Panc1 (cell line): ENCODE results near the gene HBEGF. TPM values are rescaled to one million over a fixed set of nuclear protein-coding genes. Genes with fewer than 3 reads are reported as not detected.
A peak's percentile ranks its signal among the peaks of the same experiment; 100 is the strongest.

Experiments
- ATAC-seq: fragments of 200-7000 bp; cut with Tn5 transposase; 2 replicates; pipeline ENCODE4 v1.9.1; 2020; ENCODE audit warnings: mild to moderate bottlenecking, moderate library complexity
- BruUV-seq: library from RNA; stranded (reverse); fragments of 400-500 nt; replicated peaks from 2 replicates; lab custom pipeline; 2021; lab: Mats Ljungman, UMichigan
- CTCF ChIA-PET: fragments of 300-600 bp; sonication (Branson Sonifier 250); formaldehyde crosslinking; loops from one replicate; lab custom pipeline; 2022; ENCODE audit warnings: antibody characterized with exemption; lab: Charles Lee
- POLR2A ChIA-PET: fragments of 300-600 bp; sonication (Branson Sonifier 250); formaldehyde crosslinking; loops from one replicate; lab custom pipeline; 2022; ENCODE audit warnings: antibody characterized with exemption; lab: Charles Lee
- DNase-seq: peaks from one replicate; pipeline ENCODE4 v3.0.0-alpha.2; 2010; ENCODE audit warnings: low read depth, low spot score
- H3K27ac ChIP-seq: 2 replicates; pipeline ENCODE4 v1.5.1; 2011; ENCODE audit warnings: mild to moderate bottlenecking, low read length, inconsistent platforms
- H3K27me3 ChIP-seq: fragments of 200-500 bp; sonication (Bioruptor generic); 2 replicates; pipeline ENCODE4 v1.6.0; 2014; ENCODE audit warnings: low read length, inconsistent platforms; ENCODE audit not compliant: control insufficient read depth, insufficient read depth
- H3K36me3 ChIP-seq: fragments of 200-500 bp; sonication (Bioruptor generic); 2 replicates; pipeline ENCODE4 v1.5.1; 2014; ENCODE audit warnings: inconsistent platforms, mild to moderate bottlenecking, low read length, moderate library complexity; ENCODE audit not compliant: control insufficient read depth, insufficient read depth
- H3K4me1 ChIP-seq: 2 replicates; pipeline ENCODE4 v1.5.1; 2011; ENCODE audit warnings: inconsistent platforms, mild to moderate bottlenecking, low read length, moderate library complexity; ENCODE audit not compliant: control insufficient read depth, insufficient read depth
- H3K4me3 ChIP-seq, 2 experiments: 2 replicates each; pipeline ENCODE4 v1.5.1; 2011 to 2012; ENCODE audit warnings: low read depth in 2 of 2, low read length in 2 of 2, mild to moderate bottlenecking in 2 of 2, inconsistent platforms in 1 of 2, moderate library complexity in 1 of 2
- H3K9me3 ChIP-seq: fragments of 200-500 bp; sonication (Bioruptor generic); 2 replicates; pipeline ENCODE4 v1.5.1; 2014; ENCODE audit warnings: low read depth, mild to moderate bottlenecking, inconsistent platforms, low read length, moderate library complexity; ENCODE audit not compliant: control insufficient read depth, insufficient read depth
- POLR2AphosphoS5 ChIP-seq: IDR thresholded peaks from 2 replicates; pipeline ENCODE4 v1.6.1; 2012; ENCODE audit warnings: mild to moderate bottlenecking, low read depth, low read length, moderate library complexity
- SIN3A ChIP-seq: IDR thresholded peaks from 2 replicates; pipeline ENCODE4 v1.6.1; 2012; ENCODE audit warnings: low read depth, mild to moderate bottlenecking, low read length, moderate library complexity, borderline replicate concordance; ENCODE audit not compliant: insufficient read depth
- TCF7L2 ChIP-seq: IDR thresholded peaks from 2 replicates; pipeline ENCODE4 v1.6.1; 2011; ENCODE audit warnings: mild to moderate bottlenecking, low read depth, low read length, inconsistent platforms
- in situ Hi-C: cut with HindIII; loops from 2 replicates; pipeline ENCODE4 v1.10.0; 2016; ENCODE audit warnings: low sequenced_read_pairs, low pct_unique_long_range_greater_than_20kb
- intact Hi-C: fragments of 100-400 bp; cut with micrococcal nuclease; formaldehyde crosslinking; loops from one replicate; pipeline ENCODE4 v1.10.0; 2022; ENCODE audit not compliant: unreplicated experiment
- total RNA-seq: library from RNA; stranded (reverse); gene quantifications from one replicate; pipeline ENCODE4 v1.2.1, GENCODE V29; 2021; ENCODE audit not compliant: unreplicated experiment
- TF ChIP-seq, protein P1 (sequence below), 2 experiments: IDR thresholded peaks; 2 replicates each; pipeline ENCODE4 v1.6.1; 2011 to 2012; ENCODE audit warnings: low read depth in 2 of 2, control low read depth in 1 of 2, low read length in 1 of 2, mild to moderate bottlenecking in 1 of 2, moderate library complexity in 1 of 2; ENCODE audit not compliant: insufficient read depth in 1 of 2
- TF ChIP-seq, protein P2 (sequence below): fragments of 450-650 bp; IDR thresholded peaks from 2 replicates; pipeline ENCODE4 v1.5.1; 2017; ENCODE audit warnings: mild to moderate bottlenecking

Gene HBEGF
- total RNA-seq, 1 experiment from 2014 or later: 5.0 TPM

DNA sequence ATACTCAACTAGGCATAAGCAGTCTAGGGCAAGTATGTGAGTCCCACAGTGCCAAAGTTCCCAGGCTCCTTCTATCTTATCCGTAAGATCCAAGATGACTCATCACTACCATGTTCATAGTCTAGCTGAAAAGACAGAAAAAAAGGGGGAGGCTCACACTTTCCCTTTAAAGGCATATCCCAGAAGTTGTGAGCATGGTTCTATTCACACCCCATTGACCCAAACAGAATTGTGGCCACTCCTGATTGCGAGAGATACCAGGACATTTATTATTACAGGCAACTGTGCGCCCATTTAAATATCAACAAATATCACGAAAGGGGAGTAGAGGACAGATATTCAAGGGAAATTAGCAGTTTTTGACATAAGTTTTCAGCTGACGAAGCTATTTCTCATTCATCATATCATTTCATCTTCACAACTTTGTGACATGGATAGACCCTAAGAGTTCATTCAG lies 35.4 kb downstream of the HBEGF start:
- Histone ChIP-seq H3K36me3 (no peaks in the 10 kb centered on the region), H3K4me3 (no peak overlapping the region), H3K9me3 (no peaks in the 10 kb centered on the region), H3K27ac (no peak overlapping the region), H3K4me1 (peaks cover 15% of the 10 kb centered on the region), H3K27me3 (no peaks in the 10 kb centered on the region)
- DNase-seq: no peak
- CTCF ChIA-PET: no interaction called here
- BruUV-seq: no TSS peak
- POLR2A ChIA-PET: no interaction called here
- intact Hi-C loops: no loop called here
- in situ Hi-C loops: no loop called here
- no peak for TF ChIP-seq SIN3A
- no peak for TF ChIP-seq POLR2AphosphoS5
- ATAC-seq: peak; percentile 69

DNA sequence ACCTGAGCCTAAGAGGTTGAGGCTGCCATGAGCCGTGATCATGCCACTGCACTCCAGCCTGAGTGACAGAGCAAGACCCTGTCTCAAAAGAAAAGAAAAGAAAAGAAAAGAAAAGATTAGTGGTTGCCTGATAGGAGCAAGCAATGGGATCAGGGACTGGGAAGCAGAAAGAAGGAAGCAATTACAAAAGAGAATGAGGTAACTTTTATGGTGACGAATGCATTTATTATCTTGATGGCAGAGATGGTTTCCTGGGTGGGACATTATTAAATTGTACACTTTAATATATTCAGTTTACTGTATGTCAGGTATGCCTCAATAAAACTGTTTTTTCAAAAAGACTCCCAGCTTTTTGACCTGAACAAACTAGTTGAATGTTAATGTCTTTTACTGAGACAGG lies 36.0 kb downstream of the HBEGF start:
- BruUV-seq: no TSS peak
- Histone ChIP-seq H3K9me3 (no peaks in the 10 kb centered on the region), H3K36me3 (no peaks in the 10 kb centered on the region), H3K4me1 (peaks cover 15% of the 10 kb centered on the region), H3K4me3 (no peak overlapping the region), H3K27me3 (no peaks in the 10 kb centered on the region), H3K27ac (no peak overlapping the region)
- CTCF ChIA-PET: no interaction called here
- TF ChIP-seq POLR2AphosphoS5 (no peak), TCF7L2 (no peak), SIN3A (no peak)
- TF ChIP-seq, protein P1, sequence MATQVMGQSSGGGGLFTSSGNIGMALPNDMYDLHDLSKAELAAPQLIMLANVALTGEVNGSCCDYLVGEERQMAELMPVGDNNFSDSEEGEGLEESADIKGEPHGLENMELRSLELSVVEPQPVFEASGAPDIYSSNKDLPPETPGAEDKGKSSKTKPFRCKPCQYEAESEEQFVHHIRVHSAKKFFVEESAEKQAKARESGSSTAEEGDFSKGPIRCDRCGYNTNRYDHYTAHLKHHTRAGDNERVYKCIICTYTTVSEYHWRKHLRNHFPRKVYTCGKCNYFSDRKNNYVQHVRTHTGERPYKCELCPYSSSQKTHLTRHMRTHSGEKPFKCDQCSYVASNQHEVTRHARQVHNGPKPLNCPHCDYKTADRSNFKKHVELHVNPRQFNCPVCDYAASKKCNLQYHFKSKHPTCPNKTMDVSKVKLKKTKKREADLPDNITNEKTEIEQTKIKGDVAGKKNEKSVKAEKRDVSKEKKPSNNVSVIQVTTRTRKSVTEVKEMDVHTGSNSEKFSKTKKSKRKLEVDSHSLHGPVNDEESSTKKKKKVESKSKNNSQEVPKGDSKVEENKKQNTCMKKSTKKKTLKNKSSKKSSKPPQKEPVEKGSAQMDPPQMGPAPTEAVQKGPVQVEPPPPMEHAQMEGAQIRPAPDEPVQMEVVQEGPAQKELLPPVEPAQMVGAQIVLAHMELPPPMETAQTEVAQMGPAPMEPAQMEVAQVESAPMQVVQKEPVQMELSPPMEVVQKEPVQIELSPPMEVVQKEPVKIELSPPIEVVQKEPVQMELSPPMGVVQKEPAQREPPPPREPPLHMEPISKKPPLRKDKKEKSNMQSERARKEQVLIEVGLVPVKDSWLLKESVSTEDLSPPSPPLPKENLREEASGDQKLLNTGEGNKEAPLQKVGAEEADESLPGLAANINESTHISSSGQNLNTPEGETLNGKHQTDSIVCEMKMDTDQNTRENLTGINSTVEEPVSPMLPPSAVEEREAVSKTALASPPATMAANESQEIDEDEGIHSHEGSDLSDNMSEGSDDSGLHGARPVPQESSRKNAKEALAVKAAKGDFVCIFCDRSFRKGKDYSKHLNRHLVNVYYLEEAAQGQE (IDR thresholded peaks at IDR 0.05; ENCODE audit: insufficient read depth in 1 of 2, low read depth in 2 of 2, low read length in 1 of 2): no peak
- TF ChIP-seq, protein P2, sequence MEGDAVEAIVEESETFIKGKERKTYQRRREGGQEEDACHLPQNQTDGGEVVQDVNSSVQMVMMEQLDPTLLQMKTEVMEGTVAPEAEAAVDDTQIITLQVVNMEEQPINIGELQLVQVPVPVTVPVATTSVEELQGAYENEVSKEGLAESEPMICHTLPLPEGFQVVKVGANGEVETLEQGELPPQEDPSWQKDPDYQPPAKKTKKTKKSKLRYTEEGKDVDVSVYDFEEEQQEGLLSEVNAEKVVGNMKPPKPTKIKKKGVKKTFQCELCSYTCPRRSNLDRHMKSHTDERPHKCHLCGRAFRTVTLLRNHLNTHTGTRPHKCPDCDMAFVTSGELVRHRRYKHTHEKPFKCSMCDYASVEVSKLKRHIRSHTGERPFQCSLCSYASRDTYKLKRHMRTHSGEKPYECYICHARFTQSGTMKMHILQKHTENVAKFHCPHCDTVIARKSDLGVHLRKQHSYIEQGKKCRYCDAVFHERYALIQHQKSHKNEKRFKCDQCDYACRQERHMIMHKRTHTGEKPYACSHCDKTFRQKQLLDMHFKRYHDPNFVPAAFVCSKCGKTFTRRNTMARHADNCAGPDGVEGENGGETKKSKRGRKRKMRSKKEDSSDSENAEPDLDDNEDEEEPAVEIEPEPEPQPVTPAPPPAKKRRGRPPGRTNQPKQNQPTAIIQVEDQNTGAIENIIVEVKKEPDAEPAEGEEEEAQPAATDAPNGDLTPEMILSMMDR: no peak
- intact Hi-C loops (no loop called here), in situ Hi-C loops (no loop called here)
- ATAC-seq (no peak), DNase-seq (no peak)
- POLR2A ChIA-PET: no interaction called here

DNA sequence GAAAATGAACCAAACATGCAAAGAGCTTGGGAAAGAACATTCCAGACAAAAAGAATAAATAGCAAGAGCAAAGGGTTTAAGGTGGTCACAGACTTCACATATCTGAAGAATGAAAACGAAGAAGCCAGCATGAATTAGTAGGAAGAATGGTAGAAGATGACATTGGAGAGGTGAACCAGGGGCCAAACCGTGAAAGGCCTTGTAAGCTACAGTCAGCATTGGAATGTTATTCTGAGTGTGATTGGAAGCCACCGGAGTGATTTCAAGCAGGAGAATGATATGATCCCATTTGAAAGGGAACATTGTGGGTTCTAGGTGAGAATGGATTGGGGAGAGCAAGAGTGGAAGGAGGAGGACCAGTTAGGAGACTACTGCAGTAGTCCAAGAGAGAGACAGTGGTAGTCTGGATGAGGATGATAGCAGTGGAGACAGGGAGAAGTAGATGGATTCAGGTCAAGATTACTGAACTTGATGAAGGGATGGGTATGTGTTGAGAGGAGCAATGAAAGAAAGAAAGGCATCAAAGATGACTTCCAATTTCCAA lies 36.6 kb downstream of the HBEGF start:
- Histone ChIP-seq H3K36me3 (no peaks in the 10 kb centered on the region), H3K4me3 (no peak overlapping the region), H3K27ac (no peak overlapping the region), H3K9me3 (no peaks in the 10 kb centered on the region), H3K4me1 (peaks cover 15% of the 10 kb centered on the region), H3K27me3 (no peaks in the 10 kb centered on the region)
- intact Hi-C loops: no loop called here
- in situ Hi-C loops: no loop called here
- ATAC-seq (no peak), DNase-seq (no peak)
- ChIA-PET POLR2A (no interaction called here), CTCF (no interaction called here)
- no TSS peak for BruUV-seq
- TF ChIP-seq, protein P1 (IDR thresholded peaks at IDR 0.05; ENCODE audit: insufficient read depth in 1 of 2, low read depth in 2 of 2, low read length in 1 of 2): no peak
- TF ChIP-seq TCF7L2: no peak
- no peak for TF ChIP-seq SIN3A
- TF ChIP-seq, protein P2: no peak
- no peak for TF ChIP-seq POLR2AphosphoS5
